IMR-90 (cell line): ENCODE data around the gene MRPS7. TPM values are rescaled to one million over a fixed set of nuclear protein-coding genes. Genes with fewer than 3 reads are reported as not detected.

Experiments used
- ATAC-seq: fragments of 200-7000 bp; cut with Tn5 transposase; 2 replicates; pipeline ENCODE4 v1.9.1; 2020; ENCODE audit warnings: low read depth, mild to moderate bottlenecking, moderate library complexity
- BruUV-seq: library from RNA; stranded (reverse); fragments of 400-500 nt; replicated peaks from 2 replicates; lab custom pipeline; 2021; lab: Mats Ljungman, UMichigan
- CTCF ChIA-PET: fragments of 300-600 bp; formaldehyde crosslinking; extraction: SDS; loops from one replicate; lab custom pipeline; 2021; ENCODE audit warnings: antibody characterized with exemption; lab: Yijun Ruan, JAX
- POLR2A ChIA-PET: fragments of 300-600 bp; sonication (Branson Sonifier 250); formaldehyde crosslinking; loops from one replicate; lab custom pipeline; 2022; ENCODE audit warnings: antibody characterized with exemption; ENCODE audit not compliant: unreplicated experiment; lab: Charles Lee
- DNase-seq: peaks from one replicate; pipeline ENCODE4 v3.0.0; 2013
- H2AFZ ChIP-seq: replicated peaks from 2 replicates; pipeline ENCODE3; 2013; ENCODE audit warnings: low read length, mild to moderate bottlenecking; ENCODE audit not compliant: poor library complexity
- H2AK5ac ChIP-seq: 2 replicates; pipeline ENCODE4 v1.6.1; 2013; ENCODE audit warnings: low read depth, low read length, inconsistent platforms
- H2AK9ac ChIP-seq: replicated peaks from 2 replicates; pipeline ENCODE3; 2013; ENCODE audit warnings: mild to moderate bottlenecking, low read depth, low read length, moderate library complexity; ENCODE audit not compliant: poor library complexity
- H2BK120ac ChIP-seq: 2 replicates; pipeline ENCODE4 v1.6.1; 2013; ENCODE audit warnings: low read depth, low read length, inconsistent platforms
- H2BK15ac ChIP-seq: 3 replicates; pipeline ENCODE4 v1.6.1; 2013; ENCODE audit warnings: low read depth, low read length, inconsistent platforms
- H2BK20ac ChIP-seq: 2 replicates; pipeline ENCODE4 v1.6.1; 2013; ENCODE audit warnings: low read depth, mild to moderate bottlenecking, inconsistent platforms, low read length, moderate library complexity
- H2BK5ac ChIP-seq: 2 replicates; pipeline ENCODE4 v1.6.1; 2013; ENCODE audit warnings: mild to moderate bottlenecking, low read depth, low read length, inconsistent platforms; ENCODE audit not compliant: poor library complexity, severe bottlenecking
- H3K14ac ChIP-seq: replicated peaks from 2 replicates; pipeline ENCODE4 v1.6.1; 2013; ENCODE audit warnings: low read depth, low read length, inconsistent platforms
- H3K18ac ChIP-seq: 2 replicates; pipeline ENCODE4 v1.6.1; 2013; ENCODE audit warnings: low read depth, low read length, control low read depth
- H3K23ac ChIP-seq: 2 replicates; pipeline ENCODE4 v1.6.1; 2013; ENCODE audit warnings: low read depth, low read length, inconsistent platforms
- H3K27ac ChIP-seq: 2 replicates; pipeline ENCODE4 v1.5.1; 2013; ENCODE audit warnings: mild to moderate bottlenecking, control low read depth, low read length; ENCODE audit not compliant: insufficient read depth
- H3K27me3 ChIP-seq: 2 replicates; pipeline ENCODE4 v1.6.1; 2013; ENCODE audit warnings: low read length; ENCODE audit not compliant: control insufficient read depth, insufficient read depth
- H3K36me3 ChIP-seq: 2 replicates; pipeline ENCODE4 v1.6.1; 2013; ENCODE audit warnings: low read length, mixed read lengths; ENCODE audit not compliant: control insufficient read depth, insufficient read depth
- H3K4ac ChIP-seq: 2 replicates; pipeline ENCODE4 v1.6.1; 2013; ENCODE audit warnings: low read depth, low read length, inconsistent platforms
- H3K4me1 ChIP-seq: 2 replicates; pipeline ENCODE4 v1.6.1; 2013; ENCODE audit warnings: low read length, mixed read lengths; ENCODE audit not compliant: control insufficient read depth, insufficient read depth
- H3K4me2 ChIP-seq: 2 replicates; pipeline ENCODE4 v1.6.1; 2013; ENCODE audit warnings: low read depth, mild to moderate bottlenecking, control low read depth, low read length, moderate library complexity
- H3K4me3 ChIP-seq: 2 replicates; pipeline ENCODE4 v1.5.1; 2013; ENCODE audit warnings: low read depth, mild to moderate bottlenecking, control low read depth, low read length, moderate library complexity; ENCODE audit not compliant: insufficient read depth
- H3K56ac ChIP-seq: 2 replicates; pipeline ENCODE4 v1.6.1; 2013; ENCODE audit warnings: low read length, inconsistent platforms; ENCODE audit not compliant: insufficient read depth; ENCODE audit errors: extremely low read depth
- H3K79me1 ChIP-seq, 2 experiments: 2 replicates each; pipeline ENCODE4 v1.6.1; 2013; ENCODE audit warnings: low read length in 2 of 2, inconsistent platforms in 1 of 2, low read depth in 1 of 2
- H3K9ac ChIP-seq: 2 replicates; pipeline ENCODE4 v1.6.1; 2013; ENCODE audit warnings: low read depth, low read length, control low read depth
- H3K9me1 ChIP-seq: 2 replicates; pipeline ENCODE4 v1.6.1; 2013; ENCODE audit warnings: low read length, inconsistent platforms; ENCODE audit not compliant: insufficient read depth
- H3K9me3 ChIP-seq: 2 replicates; pipeline ENCODE4 v1.6.1; 2013; ENCODE audit warnings: low read length; ENCODE audit not compliant: control insufficient read depth, insufficient read depth
- H4K20me1 ChIP-seq: 2 replicates; pipeline ENCODE4 v1.6.1; 2013; ENCODE audit warnings: low read length, inconsistent platforms; ENCODE audit not compliant: insufficient read depth
- H4K5ac ChIP-seq: 2 replicates; pipeline ENCODE4 v1.6.1; 2013; ENCODE audit warnings: mild to moderate bottlenecking, low read depth, low read length, control low read depth
- H4K8ac ChIP-seq, 2 experiments: 2 replicates each; pipeline ENCODE4 v1.6.1; 2013; ENCODE audit warnings: low read depth in 2 of 2, low read length in 2 of 2, control low read depth in 1 of 2, inconsistent platforms in 1 of 2
- H4K91ac ChIP-seq: 2 replicates; pipeline ENCODE4 v1.6.1; 2013; ENCODE audit warnings: low read depth, low read length, inconsistent platforms; ENCODE audit not compliant: insufficient read depth
- CEBPB ChIP-seq: IDR thresholded peaks from 2 replicates; pipeline ENCODE4 v1.6.1; 2012; ENCODE audit warnings: low read depth, low read length, improper control_type of control experiment
- CHD1 ChIP-seq: IDR thresholded peaks from 2 replicates; pipeline ENCODE4 v1.6.1; 2012; ENCODE audit warnings: low read depth, low read length, improper control_type of control experiment
- MAFK ChIP-seq: IDR thresholded peaks from 2 replicates; pipeline ENCODE4 v1.6.1; 2012; ENCODE audit warnings: low read depth, low read length, improper control_type of control experiment
- NFE2L2 ChIP-seq: fragments of 150-350 bp; IDR thresholded peaks from 2 replicates; pipeline ENCODE4 v1.6.1; 2016; ENCODE audit warnings: low read depth, mild to moderate bottlenecking, low read length
- RAD21 ChIP-seq: IDR thresholded peaks from 2 replicates; pipeline ENCODE4 v1.6.1; 2012; ENCODE audit warnings: low read length, improper control_type of control experiment
- RCOR1 ChIP-seq: IDR thresholded peaks from 2 replicates; pipeline ENCODE4 v1.6.1; 2012; ENCODE audit warnings: mild to moderate bottlenecking, low read length, improper control_type of control experiment; ENCODE audit not compliant: insufficient replicate concordance
- SMC3 ChIP-seq: fragments of 150-350 bp; IDR thresholded peaks from 2 replicates; pipeline ENCODE4 v1.6.1; 2016; ENCODE audit warnings: low read depth, mild to moderate bottlenecking, antibody characterized with exemption, low read length, moderate library complexity
- WGBS, 2 experiments: methylation state at CpG; one replicate each; pipeline versions ENCODE4 v1.1.5 to v1.1.7; 2013; ENCODE audit warnings: missing lambda C conversion rate in 2 of 2; ENCODE audit not compliant: insufficient read length in 1 of 2; ENCODE audit errors: extremely low coverage in 2 of 2; 5-methylcytosine and 5-hydroxymethylcytosine counted together
- dilution Hi-C: fragments of 300-500 bp; cut with HindIII; formaldehyde crosslinking; loops from one replicate; pipeline ENCODE4 v1.14.3; 2018; ENCODE audit warnings: low sequenced_read_pairs; ENCODE audit not compliant: unreplicated experiment
- in situ Hi-C: fragments of 300-500 bp; cut with MboI; formaldehyde crosslinking; loops from 3 replicates; pipeline ENCODE4 v1.14.3; 2019; ENCODE audit warnings: low sequenced_read_pairs, inconsistent platforms, mixed read lengths
- intact Hi-C: fragments of 100-400 bp; cut with micrococcal nuclease; formaldehyde crosslinking; loops from 2 replicates; pipeline ENCODE4 v1.10.0; 2022
- polyA plus RNA-seq, 3 experiments: library from polyadenylated mRNA; depleted of rRNA; stranded (reverse); fragments of >200 nt; gene quantifications; 2 replicates each; pipeline ENCODE4 v1.2.3, GENCODE V29; 2012; ENCODE audit warnings: low replicate concordance in 1 of 3
- total RNA-seq: library from RNA; depleted of rRNA; stranded (reverse); fragments of >200 nt; gene quantifications from 2 replicates; pipeline ENCODE4 v1.2.3, GENCODE V29; 2012
- TF ChIP-seq, protein P1 (sequence below): fragments of 150-350 bp; IDR thresholded peaks from 2 replicates; pipeline ENCODE4 v1.6.1; 2016; ENCODE audit warnings: low read depth, mild to moderate bottlenecking, low read length, moderate library complexity, borderline replicate concordance

The MRPS7 gene
- total and polyA plus RNA-seq, 2 of the 4 experiments (the other 2 are of a cell fraction), result 55.9 to 60.5 TPM

DNA sequence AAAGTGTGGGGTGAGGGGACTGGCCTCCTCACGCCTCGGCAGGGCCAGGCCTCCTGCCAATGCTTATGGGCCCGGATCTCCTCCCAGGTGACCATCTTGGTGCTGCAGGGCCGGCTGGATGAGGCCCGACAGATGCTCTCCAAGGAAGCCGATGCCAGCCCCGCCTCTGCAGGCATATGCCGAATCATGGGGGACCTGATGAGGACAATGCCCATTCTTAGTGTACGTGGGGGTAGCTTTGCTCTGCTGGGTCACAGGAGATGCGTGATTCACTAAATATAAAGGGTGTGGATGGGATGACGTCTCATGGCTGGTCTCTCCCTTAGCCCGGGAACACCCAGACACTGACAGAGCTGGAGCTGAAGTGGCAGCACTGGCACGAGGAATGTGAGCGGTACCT is 36.7 kb upstream of the MRPS7 start:
- Histone ChIP-seq H4K20me1 (no peaks in the 10 kb centered on the region), H3K36me3 (peaks cover 45% of the 10 kb centered on the region)
- dilution Hi-C loops, result no loop called here

More for the DNA sequence above, 36.7 kb upstream of the MRPS7 start:
- Histone ChIP-seq H3K27me3 (no peaks in the 10 kb centered on the region), H4K91ac (no peak overlapping the region), H2BK5ac (no peak overlapping the region), H3K9ac (no peak overlapping the region), H3K4me3 (no peak overlapping the region), H2AK5ac (no peak overlapping the region), H3K9me3 (no peaks in the 10 kb centered on the region), H2BK120ac (no peak overlapping the region), H3K4me2 (no peak overlapping the region), H3K4ac (no peak overlapping the region), H3K56ac (no peak overlapping the region), H4K8ac (no peak overlapping the region), H3K9me1 (no peaks in the 10 kb centered on the region), H2AK9ac (no peak overlapping the region), H2BK20ac (no peak overlapping the region), H2BK15ac (no peak overlapping the region), H3K4me1 (no peaks in the 10 kb centered on the region), H3K14ac (no peak overlapping the region), H2AFZ (no peak overlapping the region), H3K23ac (no peak overlapping the region), H3K79me1 (peaks cover 11 to 16% of the 10 kb centered on the region in 2 experiments; a peak in 2 of 4 replicates), H3K18ac (no peak overlapping the region), H4K5ac (no peak overlapping the region), H3K27ac (no peak overlapping the region)
- 100% methylated on average over 3 of the region's 14 CpGs; no CpG with 5 or more reads in 1 of the 2 experiments for WGBS, 2 experiments
- TF ChIP-seq RAD21 (no peak), RCOR1 (no peak), NFE2L2 (no peak), SMC3 (no peak), CHD1 (no peak), MAFK (no peak), CEBPB (no peak)
- TF ChIP-seq, protein P1, sequence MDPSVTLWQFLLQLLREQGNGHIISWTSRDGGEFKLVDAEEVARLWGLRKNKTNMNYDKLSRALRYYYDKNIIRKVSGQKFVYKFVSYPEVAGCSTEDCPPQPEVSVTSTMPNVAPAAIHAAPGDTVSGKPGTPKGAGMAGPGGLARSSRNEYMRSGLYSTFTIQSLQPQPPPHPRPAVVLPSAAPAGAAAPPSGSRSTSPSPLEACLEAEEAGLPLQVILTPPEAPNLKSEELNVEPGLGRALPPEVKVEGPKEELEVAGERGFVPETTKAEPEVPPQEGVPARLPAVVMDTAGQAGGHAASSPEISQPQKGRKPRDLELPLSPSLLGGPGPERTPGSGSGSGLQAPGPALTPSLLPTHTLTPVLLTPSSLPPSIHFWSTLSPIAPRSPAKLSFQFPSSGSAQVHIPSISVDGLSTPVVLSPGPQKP, result no peak
- ChIA-PET POLR2A (no interaction called here), CTCF (no interaction called here)
- no TSS peak for BruUV-seq
- in situ Hi-C loops (no loop called here), intact Hi-C loops (no loop called here)
- ATAC-seq (no peak), DNase-seq (no peak)
